Liver (tissue), 9 donors: ENCODE results near the gene NDUFB7. TPM values are rescaled to one million over a fixed set of nuclear protein-coding genes. Genes with fewer than 3 reads are reported as not detected.

ENCODE experiments used
- DNase-seq: peaks from one replicate; pipeline ENCODE4 v3.0.0-alpha.2; 2017; ENCODE audit warnings: low spot score
- H3K27ac ChIP-seq, 2 donors: one replicate each; pipeline ENCODE4 v1.7.0; 2013; ENCODE audit warnings: inconsistent platforms in 2 of 2, low read length in 2 of 2, control low read depth in 1 of 2, low read depth in 1 of 2, mild to moderate bottlenecking in 1 of 2
- H3K27me3 ChIP-seq, 4 donors: one replicate each; pipeline versions ENCODE4 v1.6.1 to v1.7.0; 2013; ENCODE audit warnings: low read length in 3 of 4, inconsistent platforms in 1 of 4, mild to moderate bottlenecking in 1 of 4, moderate library complexity in 1 of 4; ENCODE audit not compliant: control insufficient read depth in 4 of 4, insufficient read depth in 4 of 4
- H3K36me3 ChIP-seq, 4 donors: one replicate each; pipeline versions ENCODE4 v1.6.1 to v1.7.0; 2013; ENCODE audit warnings: low read length in 3 of 4, mild to moderate bottlenecking in 3 of 4, low read depth in 1 of 4, moderate library complexity in 1 of 4; ENCODE audit not compliant: control insufficient read depth in 4 of 4, insufficient read depth in 3 of 4
- H3K4me1 ChIP-seq, 4 donors: one replicate each; pipeline versions ENCODE4 v1.6.1 to v1.7.0; 2013; ENCODE audit warnings: low read length in 3 of 4, mild to moderate bottlenecking in 3 of 4, moderate library complexity in 1 of 4; ENCODE audit not compliant: control insufficient read depth in 4 of 4, insufficient read depth in 4 of 4
- H3K4me3 ChIP-seq, 3 donors: one replicate each; pipeline versions ENCODE4 v1.6.1 to v1.7.0; 2013; ENCODE audit warnings: low read length in 3 of 3, control low read depth in 1 of 3, low read depth in 1 of 3, mild to moderate bottlenecking in 1 of 3
- H3K9ac ChIP-seq, 2 donors: one replicate each; pipeline ENCODE4 v1.7.0; 2013; ENCODE audit warnings: low read length in 2 of 2, mild to moderate bottlenecking in 2 of 2, moderate library complexity in 2 of 2, control low read depth in 1 of 2, low read depth in 1 of 2
- H3K9me3 ChIP-seq, 4 donors: one replicate each; pipeline versions ENCODE4 v1.6.1 to v1.7.0; 2013; ENCODE audit warnings: low read length in 3 of 4; ENCODE audit not compliant: control insufficient read depth in 4 of 4
- EGR1 ChIP-seq, 2 donors: IDR thresholded peaks; 2 replicates each; pipeline ENCODE4 v1.6.1; 2016 to 2018; ENCODE audit warnings: antibody characterized with exemption in 2 of 2, low read depth in 2 of 2
- FOXA2 ChIP-seq: IDR thresholded peaks from 2 replicates; pipeline ENCODE4 v1.6.1; 2016; ENCODE audit warnings: antibody characterized with exemption
- HNF4A ChIP-seq, 2 donors: conservative IDR thresholded peaks; 2 replicates each; pipeline ENCODE4 v1.6.1; 2016; ENCODE audit warnings: antibody characterized with exemption in 2 of 2, mild to moderate bottlenecking in 2 of 2
- HNF4G ChIP-seq: IDR thresholded peaks from 2 replicates; pipeline ENCODE4 v1.6.1; 2016; ENCODE audit warnings: antibody characterized with exemption
- JUND ChIP-seq, 2 donors: IDR thresholded peaks; 2 replicates each; pipeline ENCODE4 v1.6.1; 2016; ENCODE audit warnings: antibody characterized with exemption in 2 of 2
- MAX ChIP-seq: IDR thresholded peaks from 2 replicates; pipeline ENCODE4 v1.6.1; 2016; ENCODE audit warnings: antibody characterized with exemption
- RAD21 ChIP-seq, 2 donors: IDR thresholded peaks; 2 replicates each; pipeline ENCODE4 v1.6.1; 2016; ENCODE audit warnings: antibody characterized with exemption in 2 of 2, mild to moderate bottlenecking in 2 of 2
- REST ChIP-seq: IDR thresholded peaks from 2 replicates; pipeline ENCODE4 v1.6.1; 2016; ENCODE audit warnings: antibody characterized with exemption, mild to moderate bottlenecking
- SP1 ChIP-seq: IDR thresholded peaks from 2 replicates; pipeline ENCODE4 v1.6.1; 2018; ENCODE audit warnings: antibody characterized with exemption, mild to moderate bottlenecking
- TAF1 ChIP-seq: conservative IDR thresholded peaks from 2 replicates; pipeline ENCODE4 v1.6.1; 2016; ENCODE audit warnings: antibody characterized with exemption, mild to moderate bottlenecking
- YY1 ChIP-seq: IDR thresholded peaks from 2 replicates; pipeline ENCODE4 v1.6.1; 2016; ENCODE audit warnings: antibody characterized with exemption, mild to moderate bottlenecking
- ZBTB33 ChIP-seq: IDR thresholded peaks from 2 replicates; pipeline ENCODE4 v1.6.1; 2016; ENCODE audit warnings: antibody characterized with exemption
- WGBS: extraction: QIAGEN DNeasy Blood & Tissue Kit; methylation state at CpG from one replicate; pipeline ENCODE4 v1.1.7; 2013; 5-methylcytosine and 5-hydroxymethylcytosine counted together
- polyA plus RNA-seq, 2 donors: library from polyadenylated mRNA; stranded (reverse) in 1 of 2; unstranded in 1 of 2; fragments of 200-250 nt in 1 of 2; fragments of >200 nt in 1 of 2; fragmentation: Nextera tagmentation in 1 of 2; extraction: Ambion mirVana in 1 of 2; gene quantifications; one replicate each; pipeline versions ENCODE4 v1.2.1 to v1.2.3, GENCODE V29; 2013 to 2015
- total RNA-seq, 2 donors: library from RNA; depleted of rRNA; stranded (reverse); fragments of >200 nt; gene quantifications; one replicate each; pipeline ENCODE4 v1.2.3, GENCODE V29; 2014
- donor health status: healthy.
- donor health status: healthy.
- donor health status: healthy.
- donor health status: healthy.
- donor health status: healthy.

Gene NDUFB7
- total and polyA plus RNA-seq, 4 donors, result 110 to 293 (median 252) TPM

GRCh38 chr19:14567079-14567478 is 4.8 kb downstream of the NDUFB7 start:
- 88% methylated on average over 11 of the region's 11 CpGs for WGBS
- H3K9me3 ChIP-seq, result no peaks in the 10 kb centered on the region
- peaks cover 7 to 14% (median 12%) of the 10 kb centered on the region in 4 donors for H3K4me1 ChIP-seq
- H3K9ac ChIP-seq, result no peak overlapping the region
- no peak for DNase-seq
- no peak overlapping the region for H3K4me3 ChIP-seq
- H3K27me3 ChIP-seq, result no peaks in the 10 kb centered on the region
- no peak for TF ChIP-seq FOXA2
- no peak for TF ChIP-seq JUND (IDR thresholded peaks at IDR 0.05)
- TF ChIP-seq HNF4A (conservative IDR thresholded peaks at IDR 0.05), result no peak
- peaks cover 0 to 11% (median 1%) of the 10 kb centered on the region in 4 donors for H3K36me3 ChIP-seq
- H3K27ac ChIP-seq, result no peak overlapping the region

GRCh38 chr19:14566712-14567077 is 5.2 kb downstream of the NDUFB7 start:
- H3K4me3 ChIP-seq, result no peak overlapping the region
- WGBS, result 88% methylated on average over 18 of the region's 18 CpGs
- peaks cover 7 to 17% (median 13%) of the 10 kb centered on the region in 4 donors for H3K4me1 ChIP-seq
- no peak for TF ChIP-seq RAD21 (IDR thresholded peaks at IDR 0.05)
- no peak for TF ChIP-seq TAF1
- TF ChIP-seq SP1, result no peak
- TF ChIP-seq MAX, result no peak
- no peak for TF ChIP-seq EGR1 (IDR thresholded peaks at IDR 0.05; ENCODE audit: low read depth in 2 of 2)
- no peak for TF ChIP-seq ZBTB33
- no peak for TF ChIP-seq JUND (IDR thresholded peaks at IDR 0.05)
- TF ChIP-seq FOXA2, result no peak
- no peak for TF ChIP-seq YY1
- TF ChIP-seq REST, result no peak
- no peak for TF ChIP-seq HNF4G
- H3K9me3 ChIP-seq, result no peaks in the 10 kb centered on the region
- no peak overlapping the region for H3K27ac ChIP-seq
- H3K36me3 ChIP-seq, result peaks cover 0 to 11% (median 1%) of the 10 kb centered on the region in 4 donors
- H3K27me3 ChIP-seq, result no peaks in the 10 kb centered on the region
- no peak for DNase-seq
- H3K9ac ChIP-seq, result no peak overlapping the region
